GM18498 (cell line): ENCODE results near the gene RBM5.

Source experiments
- ATAC-seq: cut with Tn5 transposase; IDR thresholded peaks from one replicate; pipeline ENCODE4 v1.9.1; 2021; ENCODE audit warnings: mild to moderate bottlenecking, moderate library complexity; ENCODE audit not compliant: unreplicated experiment

RBM5 gene

DNA sequence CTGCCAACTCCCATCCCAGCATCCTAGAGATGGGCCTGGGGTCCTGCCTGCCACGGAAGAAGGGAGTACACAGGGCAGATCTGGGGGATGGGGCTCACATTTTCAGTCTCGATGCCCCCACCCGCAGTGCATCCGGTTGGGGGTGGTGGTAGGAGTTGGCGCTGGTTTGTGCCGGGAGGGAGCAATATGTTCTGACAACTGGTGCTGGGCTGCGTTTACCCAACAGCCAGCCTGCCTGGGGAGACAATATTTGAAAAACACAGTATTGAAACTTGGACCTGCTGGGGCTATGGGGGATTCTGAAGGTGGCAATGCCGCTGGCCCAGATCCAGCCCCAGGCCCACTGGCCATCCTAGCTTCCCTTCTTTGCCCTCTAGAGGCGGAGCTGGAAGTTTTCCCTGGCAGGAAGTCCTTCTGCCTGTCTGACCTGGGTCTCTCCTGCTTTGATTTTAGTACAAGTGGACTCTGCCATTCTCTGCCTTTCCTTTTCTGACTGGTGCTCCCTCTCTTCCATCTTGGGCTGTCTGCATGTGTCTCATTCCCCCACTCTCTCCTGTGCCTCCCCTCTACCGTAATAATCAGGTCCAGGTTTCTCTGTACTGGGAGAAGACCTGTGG is 69.9 kb downstream of the RBM5 start:
- ATAC-seq, result no peak

DNA sequence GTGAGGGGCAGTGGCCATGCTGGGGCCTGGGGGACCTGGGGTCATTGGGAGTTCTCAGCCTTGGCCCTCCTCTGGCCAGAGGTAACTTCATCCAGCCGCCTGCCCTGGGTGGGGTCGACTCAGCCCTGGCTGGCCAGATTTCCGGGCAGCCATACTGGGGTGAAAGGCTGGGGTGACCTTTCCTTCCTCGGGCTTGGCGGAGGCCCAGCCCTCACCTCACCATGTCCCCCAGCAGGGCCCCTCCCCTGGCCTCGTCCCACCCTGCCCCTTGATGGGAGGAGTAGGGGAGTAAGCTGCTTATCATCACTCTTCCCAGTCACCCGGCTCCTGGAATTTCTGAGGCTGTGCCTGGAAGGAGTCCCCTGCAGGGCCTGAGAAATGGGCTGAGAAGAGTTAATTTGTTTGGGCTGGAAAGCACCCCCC is 71.9 kb downstream of the RBM5 start:
- no peak for ATAC-seq

DNA sequence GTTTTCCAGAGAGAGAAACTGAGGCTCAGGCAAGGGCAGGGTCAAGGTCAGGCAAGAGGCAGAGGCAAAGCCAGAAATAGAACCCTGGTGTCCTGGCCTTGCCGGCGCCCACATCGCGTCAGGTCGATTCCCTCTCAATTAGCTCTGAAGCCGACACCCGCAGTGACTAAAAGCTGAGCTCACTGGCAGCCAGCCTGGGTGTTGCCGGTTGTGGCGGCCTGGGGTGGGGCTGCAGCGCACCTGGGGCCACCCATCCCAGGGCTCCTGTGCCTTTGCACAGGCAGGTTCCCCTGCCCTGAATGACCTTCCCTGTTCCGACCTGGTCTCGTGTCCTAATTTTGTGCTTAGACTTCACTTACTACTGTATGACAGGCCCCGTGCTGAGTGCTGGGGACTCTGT is 72.6 kb downstream of the RBM5 start:
- ATAC-seq, result no peak

DNA sequence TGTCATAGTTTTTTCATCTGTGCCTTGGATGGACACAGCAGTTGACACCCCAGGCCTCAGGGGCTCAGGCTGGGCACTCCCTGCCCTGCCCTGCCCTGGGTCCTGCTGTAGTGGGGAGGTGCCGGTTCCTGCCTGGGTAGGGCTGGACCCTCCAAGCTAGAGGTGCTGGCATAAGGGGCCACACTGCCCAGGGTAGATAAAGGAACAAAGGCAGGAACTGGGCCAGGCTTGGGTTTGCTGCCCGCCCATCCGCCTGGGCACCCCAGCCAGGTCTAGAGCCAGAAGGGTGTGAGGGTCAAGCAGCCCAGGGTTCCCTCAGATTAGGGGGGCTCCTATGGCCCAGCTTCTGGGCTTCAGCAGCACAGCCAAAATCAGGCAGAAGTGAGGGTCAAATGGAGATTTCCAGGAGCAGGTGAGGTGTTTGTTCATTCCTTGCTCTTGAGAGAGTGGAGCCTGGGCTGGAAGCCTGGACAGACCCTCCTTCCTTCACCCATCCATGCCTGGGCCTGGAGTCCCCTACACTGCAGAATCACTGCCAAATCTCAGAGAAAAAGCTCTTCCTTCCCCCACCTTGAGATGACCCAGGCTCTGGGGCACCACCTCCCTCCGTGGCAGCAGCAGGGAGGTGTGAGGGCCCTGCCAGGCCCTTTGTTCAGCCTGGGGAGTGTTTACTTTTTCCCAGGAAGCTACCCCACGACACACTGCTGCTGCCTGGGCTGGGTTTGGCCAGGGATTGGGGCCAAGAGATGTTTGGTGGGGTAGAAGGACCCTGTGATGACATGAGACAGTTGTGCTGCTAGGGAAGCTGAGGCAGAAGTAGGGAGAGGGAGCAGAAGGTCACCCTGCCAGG is 73.5 kb downstream of the RBM5 start:
- ATAC-seq, result no peak

DNA sequence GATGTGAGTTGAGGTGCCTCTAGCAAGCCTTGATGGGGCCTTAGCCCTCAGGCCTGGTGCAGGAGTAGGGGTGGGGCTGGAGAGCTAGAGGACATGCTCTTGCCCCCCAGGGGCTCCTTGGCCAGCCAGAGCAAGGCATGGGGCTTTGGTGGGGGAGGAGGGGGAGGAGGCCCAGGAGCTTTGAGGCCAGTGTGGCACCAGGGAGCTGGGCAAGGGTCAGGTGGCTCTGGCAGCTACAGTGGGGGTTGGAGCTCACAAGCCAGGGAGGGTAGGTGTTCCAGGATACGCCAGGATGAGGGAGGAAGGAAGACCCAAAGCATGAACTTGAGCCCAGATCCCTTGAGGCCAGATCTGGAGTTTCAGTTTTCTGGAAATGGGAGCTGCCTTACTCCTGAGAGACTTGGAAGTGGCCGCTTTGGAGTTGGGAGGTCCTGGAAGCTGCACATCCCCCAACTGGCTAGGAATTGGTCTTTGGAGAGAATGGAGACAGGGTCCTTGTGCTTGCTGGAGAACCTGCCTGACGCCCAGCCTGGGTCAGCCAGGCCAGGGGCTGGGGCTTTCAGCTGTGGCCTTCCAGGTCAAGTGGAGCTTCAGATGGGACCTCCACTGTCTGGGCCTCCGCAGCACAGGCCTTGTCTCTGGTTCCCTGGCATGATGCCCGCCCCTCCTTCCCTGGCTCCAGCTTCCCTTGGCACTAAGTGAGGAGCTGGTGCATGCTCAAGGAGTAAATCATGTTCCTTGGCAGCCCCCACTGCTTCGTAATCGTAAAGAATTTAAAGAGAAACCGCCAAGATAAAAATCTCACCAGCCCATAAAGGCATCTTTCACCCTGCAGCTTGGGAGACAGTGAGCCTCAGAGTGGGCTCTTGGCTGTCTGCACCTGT is 75.1 kb downstream of the RBM5 start:
- ATAC-seq, result no peak

DNA sequence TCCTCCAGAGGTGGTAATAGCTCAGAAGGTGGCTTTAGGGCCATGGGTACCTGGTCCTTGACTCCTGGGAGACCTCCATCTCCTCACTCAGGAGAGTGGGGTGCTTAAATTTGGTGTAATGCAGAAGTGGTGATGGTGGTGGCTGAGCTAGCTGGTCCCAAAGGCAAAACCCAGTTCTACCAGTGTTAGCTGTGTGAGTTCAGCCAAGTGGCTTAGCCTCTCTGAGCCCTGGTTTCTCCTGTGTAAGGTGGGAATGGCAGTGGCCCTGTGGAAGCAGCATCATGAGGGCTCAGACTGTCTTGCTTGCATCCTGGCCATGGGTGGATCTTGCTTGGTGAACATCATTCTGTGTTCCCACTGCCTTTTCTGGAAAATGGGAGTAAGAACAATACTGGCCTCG is 75.8 kb downstream of the RBM5 start:
- ATAC-seq, result no peak

DNA sequence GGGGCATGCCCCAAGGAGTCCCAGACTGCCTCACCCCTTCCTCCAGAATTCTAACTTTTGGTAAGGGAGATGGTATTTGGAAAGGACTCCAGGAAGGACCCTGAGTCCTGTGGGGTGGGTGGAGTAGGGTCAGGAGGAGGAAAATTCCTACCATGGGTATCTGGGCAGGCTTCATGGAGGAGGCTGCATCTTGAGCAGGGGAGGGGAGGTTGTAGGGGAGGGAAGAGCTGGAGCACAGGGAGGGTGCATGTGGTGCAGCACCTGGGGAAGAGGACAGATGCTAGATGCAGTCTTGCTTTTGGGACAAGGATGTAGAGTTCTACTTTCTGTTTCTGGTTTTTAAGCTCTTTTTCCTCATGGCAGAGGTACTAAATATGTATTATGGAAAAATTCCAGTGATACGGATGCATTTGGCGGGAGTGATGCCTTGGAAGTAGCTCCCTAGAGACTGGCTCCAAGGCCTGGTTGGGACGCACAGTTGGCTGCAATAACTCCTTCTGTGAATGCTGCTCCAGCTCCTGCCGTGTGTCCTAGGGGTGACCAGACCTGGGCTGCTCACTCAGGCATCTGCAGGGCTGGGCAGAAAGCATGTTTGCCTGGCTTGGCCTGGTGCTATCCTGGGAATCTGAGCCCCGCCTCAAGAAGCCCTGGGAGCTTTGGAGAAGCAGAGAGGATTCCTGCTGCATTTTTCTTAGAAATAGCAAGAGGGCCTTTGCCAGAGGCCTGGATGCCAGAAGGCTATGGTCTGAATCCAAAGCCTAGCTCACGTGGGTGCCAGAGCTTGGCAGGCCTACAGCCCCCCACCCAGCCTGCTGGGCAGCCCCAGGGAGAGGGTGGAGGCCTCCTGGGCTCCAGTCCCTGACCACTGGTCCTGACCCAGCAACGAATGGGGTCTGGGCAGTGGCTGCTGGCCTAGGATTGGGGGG is 76.5 kb downstream of the RBM5 start:
- ATAC-seq, result no peak

DNA sequence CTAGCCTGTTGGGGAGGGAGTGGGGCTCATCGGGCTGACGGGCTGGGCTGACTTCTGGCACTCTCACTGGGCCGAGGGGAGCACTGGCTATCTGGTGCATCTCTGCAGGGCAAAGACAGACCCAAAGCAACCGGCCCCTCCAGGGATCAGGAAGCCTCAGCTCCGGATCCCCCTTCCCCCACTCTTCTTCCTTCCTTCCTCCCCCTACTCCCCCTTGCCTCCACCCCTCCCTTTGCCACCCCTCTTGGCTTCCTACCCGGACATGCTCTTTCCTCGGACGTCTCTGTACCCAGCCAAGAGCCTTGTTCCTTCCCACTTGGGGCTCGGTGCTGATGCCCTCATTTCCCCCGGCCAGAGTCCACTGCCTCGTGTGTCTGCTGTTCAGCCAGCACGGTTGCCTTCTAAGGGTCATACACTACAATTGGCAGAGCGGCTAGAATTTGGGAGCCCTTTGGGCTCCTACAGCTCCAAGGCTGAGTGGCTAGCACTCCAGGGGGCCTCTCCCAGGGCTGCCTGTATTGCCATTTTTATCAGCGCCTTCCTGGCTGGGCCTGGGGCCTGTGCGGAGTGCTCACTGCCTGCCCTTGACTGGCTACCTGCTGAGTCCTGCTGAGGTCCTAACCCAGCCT is 77.3 kb downstream of the RBM5 start:
- no peak for ATAC-seq

DNA sequence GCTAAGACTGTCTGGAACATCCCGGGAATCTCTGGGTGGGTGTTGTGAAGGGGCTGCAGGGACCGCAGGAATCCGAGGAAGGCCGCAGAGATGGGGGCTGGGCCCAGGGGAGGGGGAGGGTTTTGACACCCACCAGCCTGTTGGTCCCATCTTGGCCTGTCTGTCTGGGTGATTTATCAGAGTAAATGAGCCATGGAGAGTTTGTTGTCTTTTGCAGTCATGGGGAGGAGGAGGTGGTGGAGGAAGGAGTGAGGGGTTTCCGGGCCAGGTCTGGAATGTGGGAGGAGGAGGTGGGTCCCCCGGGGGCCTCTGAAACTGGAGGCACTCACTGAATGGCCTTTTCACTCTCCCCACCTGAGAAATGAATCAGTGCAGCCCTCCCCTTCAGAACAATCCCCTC is 77.9 kb downstream of the RBM5 start:
- ATAC-seq, result no peak

DNA sequence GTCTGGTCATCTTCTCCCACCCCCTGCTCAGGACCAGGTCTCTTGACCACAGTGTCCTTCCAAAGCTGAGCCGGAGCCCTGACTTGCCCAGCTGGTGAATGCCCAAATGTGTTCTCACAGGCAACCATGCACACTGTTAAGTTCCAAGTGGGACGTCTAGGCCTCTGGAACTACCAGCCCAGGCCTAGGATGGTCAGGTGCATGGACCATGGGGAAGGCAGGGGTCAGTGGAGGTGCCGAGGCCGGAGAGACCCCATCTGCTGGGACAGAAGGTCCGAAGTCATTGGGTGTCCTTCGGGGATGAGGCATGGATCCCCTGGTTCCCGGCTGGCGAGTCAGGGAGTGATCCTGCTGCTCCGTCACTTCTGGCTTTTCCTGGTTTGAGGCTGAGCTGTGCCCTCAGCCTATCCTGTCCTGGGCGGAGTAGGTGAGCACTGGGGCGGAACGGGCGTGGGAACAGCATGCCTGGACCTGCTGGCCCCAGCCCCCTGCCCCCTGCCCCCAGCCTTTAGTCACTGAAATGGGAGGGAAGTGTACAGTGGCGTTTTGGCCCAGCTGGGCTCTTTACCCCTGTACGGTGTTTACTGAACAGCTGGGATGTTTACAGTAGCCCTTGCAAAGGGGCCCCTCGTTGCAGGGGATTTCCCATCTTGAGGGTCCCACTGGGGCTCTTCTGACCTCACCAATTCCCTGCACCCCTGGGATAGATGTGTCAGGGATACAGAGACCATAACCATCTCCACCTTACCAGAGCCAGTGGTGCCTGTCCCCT is 78.5 kb downstream of the RBM5 start:
- ATAC-seq, result no peak

DNA sequence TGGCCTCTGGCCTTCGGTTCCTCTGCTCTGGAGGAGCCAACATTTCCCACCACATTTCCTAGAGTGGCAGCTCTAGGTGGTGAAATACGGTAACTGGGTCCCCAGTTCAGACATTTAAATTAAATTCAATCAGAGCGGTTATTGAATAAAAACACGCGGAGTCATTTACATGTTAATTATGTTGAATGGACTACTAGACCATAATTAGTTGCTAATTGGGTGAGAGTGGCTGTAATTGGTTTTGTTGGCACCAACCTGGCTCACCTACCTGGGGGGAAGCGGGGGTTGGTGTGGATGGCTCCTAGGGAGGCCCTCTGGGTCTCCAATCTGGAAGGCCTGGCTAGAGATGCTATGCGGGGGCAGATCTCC is 79.1 kb downstream of the RBM5 start:
- ATAC-seq, result no peak

DNA sequence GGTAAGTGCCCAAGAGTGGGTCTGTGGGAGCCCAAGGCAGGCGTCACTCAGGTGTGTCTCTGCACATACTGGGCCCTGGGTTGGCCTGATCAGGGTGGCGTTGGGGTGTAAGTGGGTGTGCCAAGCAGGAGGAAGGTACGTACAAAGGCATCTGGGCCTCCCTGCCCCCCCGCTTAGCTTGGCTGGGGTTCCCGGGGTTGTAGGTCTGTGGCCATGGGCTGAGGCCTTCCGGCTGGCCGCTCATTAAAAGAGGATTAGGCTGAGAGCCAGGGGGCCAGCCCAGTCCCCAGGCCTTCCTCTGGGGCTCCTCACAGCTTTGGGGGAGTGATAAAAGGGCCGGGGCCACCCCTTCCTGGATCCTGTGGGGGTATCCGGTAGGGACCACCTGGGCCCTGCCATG is 79.7 kb downstream of the RBM5 start:
- ATAC-seq, result no peak
